ENCODE data around the gene KRT71.
A peak's percentile ranks its signal among the peaks of the same experiment; 100 is the strongest.

KRT71 gene

GRCh38 chr12:52573743-52574142, 20.8 kb upstream of the KRT71 start, which contains the start of gene KRT74:
Gene KRT74 (minus strand): TSS chr12:52573843. CDS start chr12:52573777, 66 bp downstream.
- DNase-seq, result no peak

DNA sequence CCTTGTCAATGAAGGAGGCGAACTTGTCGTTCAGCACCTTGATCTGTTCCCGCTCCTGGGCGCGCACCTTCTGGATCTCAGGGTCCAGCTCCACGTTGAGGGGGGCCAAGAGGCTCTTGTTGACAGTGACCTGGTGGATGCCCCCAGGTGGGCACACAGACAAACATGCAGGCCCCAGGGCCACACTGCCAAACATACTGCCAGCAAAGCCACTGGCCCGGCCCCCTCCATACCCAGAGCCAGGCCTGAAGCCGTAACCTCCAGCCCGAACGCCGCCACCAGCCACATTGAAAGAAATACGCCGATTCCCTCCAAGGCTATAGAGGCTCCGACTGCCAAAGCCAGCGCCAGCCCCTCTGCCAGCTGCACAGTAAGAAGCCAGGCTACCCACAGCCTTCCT, 20.4 kb upstream of the KRT71 start:
- no peak for DNase-seq

DNA sequence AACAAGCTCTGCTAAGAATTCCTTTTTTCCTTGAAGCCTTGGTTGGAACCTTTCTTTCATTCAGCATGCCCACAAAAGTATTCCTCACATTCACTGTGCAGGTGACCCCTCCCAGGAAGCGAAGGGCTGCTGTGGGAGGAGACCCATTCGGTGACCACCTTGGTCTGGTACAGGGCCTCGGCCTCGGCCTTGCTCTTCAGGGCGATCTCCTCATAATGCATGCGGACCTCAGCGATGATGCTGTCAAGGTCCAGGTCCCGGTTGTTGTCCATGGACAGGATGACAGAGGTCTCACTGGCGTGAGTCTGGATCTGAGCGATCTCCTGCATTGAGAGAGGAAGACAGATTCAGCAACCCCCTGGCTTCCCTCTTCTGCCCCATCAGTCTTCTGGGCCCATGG, 17.6 kb upstream of the KRT71 start:
- DNase-seq, result no peak

- no peak for DNase-seq
Observed at GRCh38 chr12:52568111-52568510, 15.2 kb upstream of the KRT71 start.

DNA sequence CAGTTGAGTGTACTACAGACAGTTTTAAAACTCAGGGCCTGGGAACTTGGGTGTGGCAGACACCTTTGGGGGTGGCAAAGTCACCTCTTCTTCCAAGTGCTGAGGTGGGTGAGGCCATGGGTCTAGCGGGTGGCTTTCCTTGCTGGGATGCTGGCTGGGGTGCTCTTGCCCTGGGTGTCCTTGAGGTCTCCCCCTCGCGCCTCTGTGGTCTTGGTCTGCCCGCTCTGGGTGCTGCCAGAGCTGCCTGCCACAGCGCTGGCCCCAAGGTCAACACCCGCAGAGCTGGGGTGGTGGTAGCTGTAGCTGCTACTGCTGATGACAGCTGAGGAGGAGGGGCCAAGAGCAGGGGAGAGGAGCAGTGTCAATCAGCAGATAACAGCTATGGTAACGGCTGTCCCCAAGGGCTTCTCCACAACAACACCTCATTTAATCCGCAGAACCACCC, 13.9 kb upstream of the KRT71 start:
- peak; percentile 54 for DNase-seq

GRCh38 chr12:52564582-52564981, 11.6 kb upstream of the KRT71 start:
- DNase-seq, result no peak

- DNase-seq, result no peak
Observed at GRCh38 chr12:52561880-52562449, 9.0 kb upstream of the KRT71 start.

DNA sequence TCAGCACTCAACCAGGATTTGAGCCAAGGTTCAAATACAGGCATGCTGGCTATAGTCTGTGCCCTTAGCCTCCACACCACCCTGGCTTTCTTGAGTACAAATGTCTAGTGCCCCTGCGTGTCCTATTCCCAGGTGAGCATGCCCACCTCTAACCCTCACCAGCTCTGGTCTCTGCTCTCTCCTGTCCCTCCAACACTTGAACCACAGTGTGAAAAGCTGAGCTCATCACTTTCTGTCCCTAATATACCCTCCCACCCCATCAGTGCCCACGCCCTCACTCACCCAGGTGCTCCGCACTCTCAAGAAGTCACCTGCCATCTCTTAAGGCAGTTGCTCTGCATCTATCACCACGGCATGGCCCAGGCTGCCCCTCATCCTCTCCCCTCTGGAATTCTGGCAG, 7.0 kb upstream of the KRT71 start:
- DNase-seq, result no peak

- DNase-seq, result no peak
Observed at GRCh38 chr12:52558781-52559445, 6.0 kb upstream of the KRT71 start.

GRCh38 chr12:52557476-52557875, 4.5 kb upstream of the KRT71 start:
- no peak for DNase-seq

GRCh38 chr12:52555577-52555976, 2.6 kb upstream of the KRT71 start:
- no peak for DNase-seq

DNA sequence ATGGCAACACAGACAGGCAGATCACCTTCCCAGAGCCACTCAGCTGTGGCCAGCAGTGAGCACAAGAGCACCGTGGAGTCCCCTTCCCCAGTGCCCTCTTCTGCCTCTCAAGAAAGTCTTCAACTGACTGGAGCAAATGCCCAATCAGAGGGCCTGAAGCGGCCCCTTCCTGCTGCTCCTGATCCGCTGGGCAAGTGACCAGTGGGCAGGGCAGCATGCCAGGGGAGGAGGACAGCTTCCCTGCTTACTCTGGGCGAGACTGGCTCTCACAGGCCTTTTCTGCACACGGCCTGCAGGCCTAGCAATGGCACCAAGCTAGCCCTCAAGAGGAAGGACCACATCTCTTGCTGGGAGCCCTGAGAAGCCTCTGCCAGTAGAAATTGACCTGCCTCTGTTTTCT, 890 bp downstream of the KRT71 start:
- DNase-seq, result no peak

- DNase-seq, result no peak
Observed at GRCh38 chr12:52551216-52551865, 1.6 kb downstream of the KRT71 start.

DNA sequence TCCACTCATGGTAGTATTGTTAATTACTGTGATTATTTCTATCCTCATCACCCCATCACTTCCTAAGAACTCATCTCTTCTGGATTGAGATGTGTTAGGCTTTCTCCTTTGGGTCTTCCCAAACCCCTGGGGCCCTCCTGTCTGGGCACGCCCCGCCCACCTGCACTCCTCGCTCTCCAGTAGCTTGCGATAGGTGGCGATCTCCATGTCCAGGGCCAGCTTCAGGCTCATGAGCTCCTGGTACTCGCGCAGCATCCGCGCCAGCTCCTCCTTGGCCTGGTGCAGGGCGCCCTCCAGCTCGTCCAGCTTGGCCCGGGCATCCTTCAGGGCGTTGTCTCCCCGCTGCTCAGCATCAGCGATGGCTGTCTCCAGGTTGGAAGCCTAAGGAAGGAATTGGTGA, 6.8 kb downstream of the KRT71 start:
- DNase-seq, result no peak

DNA sequence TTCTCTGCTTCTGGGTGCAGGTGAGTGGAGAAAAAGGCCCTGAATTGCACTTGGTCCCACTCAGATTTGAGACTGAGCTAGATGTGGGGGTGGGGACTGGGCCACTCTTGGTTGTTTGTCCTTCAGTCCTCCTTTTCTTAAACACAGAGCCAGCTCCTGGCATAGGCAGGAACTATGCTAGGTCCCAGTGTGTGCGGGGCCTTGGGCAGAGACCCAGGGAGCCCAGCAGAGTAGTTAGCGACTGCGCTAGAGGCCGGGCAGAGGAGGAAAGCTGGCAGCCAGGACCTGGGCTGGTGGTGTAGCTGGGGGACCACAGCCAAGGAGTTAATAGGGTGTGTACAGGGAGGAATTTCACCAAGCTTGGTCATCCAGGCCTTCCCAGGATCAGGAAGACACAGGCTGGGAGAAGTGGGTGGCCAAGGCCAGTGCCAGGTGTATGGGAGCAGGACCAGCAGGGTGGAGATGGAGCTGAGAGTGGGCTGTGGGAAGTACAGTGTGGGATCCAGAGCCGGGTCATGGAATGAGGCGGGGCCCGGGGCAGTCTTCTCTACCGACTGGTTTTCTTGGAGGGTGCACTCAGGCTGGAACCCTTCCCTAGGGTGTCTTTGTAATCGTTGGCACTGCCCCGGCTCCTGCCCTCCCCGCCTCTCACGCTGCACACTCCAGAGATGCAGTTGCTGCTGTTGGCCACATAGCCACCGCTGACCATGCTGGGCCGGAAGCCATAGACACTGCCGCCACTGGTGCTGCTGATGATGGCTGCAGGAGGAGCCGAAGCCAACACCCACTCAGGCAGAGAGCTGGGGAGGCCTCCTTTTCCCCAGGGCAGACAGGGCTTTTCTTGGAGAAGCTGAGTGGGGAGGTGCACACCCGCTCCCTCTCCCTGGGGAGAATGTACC, 8.7 kb downstream of the KRT71 start:
- no peak for DNase-seq

DNA sequence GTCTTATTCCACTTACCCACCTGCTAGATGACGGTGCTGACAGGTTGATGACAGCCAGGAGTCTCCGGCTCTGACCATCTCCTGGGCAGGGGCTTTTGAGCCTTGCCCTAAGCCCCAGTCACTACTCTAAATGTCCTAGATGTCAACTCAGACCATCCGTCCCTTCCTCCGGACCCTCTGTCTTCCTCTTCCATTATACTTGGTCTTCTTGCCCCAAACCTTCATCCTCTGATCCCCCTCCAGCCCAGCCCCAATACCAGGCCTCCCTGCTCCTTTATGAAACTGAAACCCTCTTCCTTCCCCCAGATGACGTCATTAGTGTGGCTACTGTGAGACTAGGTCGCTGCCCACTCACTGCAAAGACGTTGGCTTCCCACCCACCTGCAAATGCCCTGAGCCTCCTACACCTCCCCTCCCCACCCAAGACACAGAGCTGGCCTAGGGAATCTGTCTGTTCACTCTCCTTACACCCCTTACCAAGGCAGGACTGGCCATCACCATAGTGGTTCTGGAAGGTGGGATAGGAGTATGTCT, 10.1 kb downstream of the KRT71 start:
- DNase-seq, result no peak

DNA sequence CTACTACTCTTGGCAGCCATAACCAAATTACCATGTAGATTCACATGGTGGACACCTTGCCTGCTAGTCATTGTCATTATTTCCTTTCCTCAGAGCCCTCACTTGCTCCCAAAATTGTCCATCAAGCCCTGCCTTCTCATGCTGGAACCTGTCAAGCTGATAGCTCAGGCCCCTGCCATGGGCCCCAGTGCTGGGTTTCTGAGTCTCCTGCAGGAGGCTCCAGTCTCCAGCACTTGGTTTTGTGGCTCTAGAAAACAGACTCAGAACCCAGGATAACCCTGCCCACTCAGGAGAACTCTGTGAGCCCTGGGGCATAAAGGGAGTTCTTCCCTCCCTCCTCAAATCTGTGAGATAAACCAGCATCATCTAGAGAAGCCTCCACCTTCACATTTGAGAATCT, 10.8 kb downstream of the KRT71 start:
- no peak for DNase-seq

GRCh38 chr12:52541709-52542108, 11.2 kb downstream of the KRT71 start:
- no peak for DNase-seq

DNA sequence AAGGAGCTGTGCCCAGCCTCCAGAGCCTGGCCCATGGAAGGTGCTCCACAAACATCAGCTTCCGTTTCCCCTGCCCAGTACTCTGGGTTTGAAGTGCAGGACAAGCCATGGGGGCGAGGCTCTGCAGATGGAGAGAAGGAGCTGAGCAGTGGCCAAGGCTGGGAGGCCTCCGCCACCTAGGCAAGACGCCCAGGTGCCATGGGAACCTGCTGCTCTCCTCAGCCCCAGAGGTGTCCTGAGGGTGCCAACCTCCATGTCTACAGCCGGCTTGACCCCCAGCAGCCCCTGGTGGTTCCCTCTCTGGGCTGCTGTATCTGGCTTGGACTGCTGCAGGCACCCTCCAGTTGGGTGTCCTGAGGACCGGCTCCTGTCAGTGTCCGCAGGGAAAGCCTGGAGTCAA, 12.4 kb downstream of the KRT71 start:
- no peak for DNase-seq

- DNase-seq, result no peak
Observed at GRCh38 chr12:52539821-52540173, 13.1 kb downstream of the KRT71 start.

- DNase-seq, result no peak
Observed at GRCh38 chr12:52539083-52539820, 13.7 kb downstream of the KRT71 start.

- DNase-seq, result no peak
Observed at GRCh38 chr12:52537101-52537500, 15.8 kb downstream of the KRT71 start.
